Measurements from ENCODE around the gene GLRA3.
"Not testable (repeated sequence)": the region's sequence is repeated elsewhere in the genome, so short reads cannot be mapped to it uniquely, and the experiment has no call there.

The GLRA3 gene

GRCh38 chr4:174810834-174811233 is 18.2 kb downstream of the GLRA3 start:
- DNase-seq (ENCODE audit: low read depth) = no peak

GRCh38 chr4:174808836-174809235 is 20.2 kb downstream of the GLRA3 start:
- no peak for DNase-seq (ENCODE audit: low read depth)

GRCh38 chr4:174808119-174808518 is 20.9 kb downstream of the GLRA3 start:
- DNase-seq (ENCODE audit: low read depth) = no peak

- DNase-seq (ENCODE audit: low read depth) = no peak
Observed at GRCh38 chr4:174805746-174806145, 23.3 kb downstream of the GLRA3 start.

- DNase-seq (ENCODE audit: low read depth) = no peak
Observed at GRCh38 chr4:174794543-174795094, 34.4 kb downstream of the GLRA3 start.

GRCh38 chr4:174789657-174790056 is 39.4 kb downstream of the GLRA3 start:
- DNase-seq (ENCODE audit: low read depth) = no peak

- not testable (repeated sequence) for DNase-seq (ENCODE audit: low read depth)
Observed at GRCh38 chr4:174778274-174778986, 50.6 kb downstream of the GLRA3 start.

GRCh38 chr4:174775366-174775765 is 53.7 kb downstream of the GLRA3 start:
- no peak for DNase-seq (ENCODE audit: low read depth)

GRCh38 chr4:174764105-174764729 is 64.8 kb downstream of the GLRA3 start:
- no peak for DNase-seq (ENCODE audit: low read depth)

- no peak for DNase-seq (ENCODE audit: low read depth)
Observed at GRCh38 chr4:174763454-174764104, 65.5 kb downstream of the GLRA3 start.

GRCh38 chr4:174761451-174761850 is 67.6 kb downstream of the GLRA3 start:
- DNase-seq (ENCODE audit: low read depth) = no peak

- no peak for DNase-seq (ENCODE audit: low read depth)
Observed at GRCh38 chr4:174757736-174758135, 71.3 kb downstream of the GLRA3 start.

- no peak for DNase-seq (ENCODE audit: low read depth)
Observed at GRCh38 chr4:174753021-174753420, 76.0 kb downstream of the GLRA3 start.

- DNase-seq (ENCODE audit: low read depth) = no peak
Observed at GRCh38 chr4:174752026-174752425, 77.0 kb downstream of the GLRA3 start.

- no peak for DNase-seq (ENCODE audit: low read depth)
Observed at GRCh38 chr4:174749091-174749490, 80.0 kb downstream of the GLRA3 start.

GRCh38 chr4:174746710-174747109 is 82.3 kb downstream of the GLRA3 start:
- DNase-seq (ENCODE audit: low read depth) = no peak

- DNase-seq (ENCODE audit: low read depth) = no peak
Observed at GRCh38 chr4:174742561-174742960, 86.5 kb downstream of the GLRA3 start.

- no peak for DNase-seq (ENCODE audit: low read depth)
Observed at GRCh38 chr4:174739576-174739975, 89.5 kb downstream of the GLRA3 start.

- DNase-seq (ENCODE audit: low read depth) = no peak
Observed at GRCh38 chr4:174734181-174734580, 94.9 kb downstream of the GLRA3 start.

- no peak for DNase-seq (ENCODE audit: low read depth)
Observed at GRCh38 chr4:174717828-174718227, 111.2 kb downstream of the GLRA3 start.

- DNase-seq (ENCODE audit: low read depth) = no peak
Observed at GRCh38 chr4:174716986-174717770, 111.9 kb downstream of the GLRA3 start.
